Prostate gland (tissue), 2 donors: ENCODE measurements around the gene TGFB2. TPM values are rescaled to one million over a fixed set of nuclear protein-coding genes. Genes with fewer than 3 reads are reported as not detected.

Source experiments
- DNase-seq: peaks from one replicate; pipeline ENCODE4 v3.0.0-alpha.2; 2019; ENCODE audit warnings: low spot score
- H3K27ac ChIP-seq, 2 donors: fragments of 200-600 bp; sonication (generic); 2 replicates each; pipeline ENCODE4 v1.5.1; 2017 to 2019
- H3K27me3 ChIP-seq: fragments of 200-600 bp; sonication (generic); replicated peaks from 2 replicates; pipeline ENCODE4 v1.5.1; 2019; ENCODE audit not compliant: insufficient read depth
- H3K36me3 ChIP-seq, 2 donors: fragments of 200-600 bp; sonication (generic); 1 replicate in 1 of 2; 2 replicates in 1 of 2; pipeline versions ENCODE4 v1.5.1 to v1.8.1; 2017 to 2019
- H3K4me1 ChIP-seq: fragments of 200-600 bp; sonication (generic); replicated peaks from 2 replicates; pipeline ENCODE4 v1.5.1; 2019
- H3K4me3 ChIP-seq, 2 donors: fragments of 200-600 bp; sonication (generic); 2 replicates each; pipeline ENCODE4 v1.5.1; 2017 to 2019
- H3K9me3 ChIP-seq: fragments of 200-600 bp; sonication (generic); 2 replicates; pipeline ENCODE4 v1.5.1; 2017
- POLR2A ChIP-seq: fragments of 450-650 bp; IDR thresholded peaks from one replicate; pipeline ENCODE4 v1.6.1; 2016; ENCODE audit warnings: antibody characterized with exemption, mild to moderate bottlenecking
- POLR2AphosphoS5 ChIP-seq: sonication (generic); formaldehyde crosslinking; IDR thresholded peaks from one replicate; pipeline ENCODE4 v1.6.1; 2017; ENCODE audit warnings: antibody characterized with exemption
- WGBS: methylation state at CpG from one replicate; pipeline ENCODE4 v1.1.5; 2018; 5-methylcytosine and 5-hydroxymethylcytosine counted together
- intact Hi-C: fragments of 100-400 bp; cut with DNase I; formaldehyde crosslinking; loops from one replicate; pipeline ENCODE4 v1.14.2; 2022
- total RNA-seq, 2 donors: library from RNA; depleted of rRNA; stranded (reverse); fragments of >200 nt; gene quantifications; one replicate each; pipeline ENCODE4 v1.1.0, GENCODE V29; 2016
- TF ChIP-seq, protein P1 (sequence below), 4 experiments: fragments of 200-600 bp in 2 of 4; fragments of 450-650 bp in 2 of 4; sonication (generic) in 2 of 4; IDR thresholded peaks; 1 replicate in 3 of 4; 2 replicates in 1 of 4; pipeline ENCODE4 v1.5.1; 2016 to 2019; ENCODE audit warnings: antibody characterized with exemption in 4 of 4, mild to moderate bottlenecking in 2 of 4, moderate library complexity in 2 of 4

The TGFB2 gene
- total RNA-seq, 2 donors from 2014 or later = 7.8 to 9.6 TPM

DNA sequence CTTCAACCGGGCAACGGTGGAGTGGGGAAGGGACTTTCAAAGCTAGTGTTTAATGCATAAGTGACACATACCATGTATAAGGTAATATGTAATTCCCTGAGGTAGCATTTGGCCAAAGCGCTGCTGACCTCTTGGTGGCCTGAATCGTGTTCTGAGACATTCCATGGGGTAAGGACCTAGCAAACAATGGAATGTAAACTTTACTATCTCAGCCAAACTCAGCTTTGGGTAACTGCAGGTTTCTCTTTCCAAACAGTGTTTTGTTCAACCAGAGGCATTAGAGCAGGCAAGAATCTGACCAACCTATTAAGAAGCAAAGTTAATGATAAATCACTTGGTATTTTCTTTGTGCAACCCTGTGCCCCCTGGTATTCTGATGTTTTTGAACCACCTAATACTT is 22.0 kb downstream of the TGFB2 start:
- intact Hi-C loops = loop anchor here (10.0 kb wide), 1 partner anchor 448 kb away; no protein-coding TSS in a partner anchor
- no peaks in the 10 kb centered on the region for H3K9me3 ChIP-seq
- TF ChIP-seq, protein P1, sequence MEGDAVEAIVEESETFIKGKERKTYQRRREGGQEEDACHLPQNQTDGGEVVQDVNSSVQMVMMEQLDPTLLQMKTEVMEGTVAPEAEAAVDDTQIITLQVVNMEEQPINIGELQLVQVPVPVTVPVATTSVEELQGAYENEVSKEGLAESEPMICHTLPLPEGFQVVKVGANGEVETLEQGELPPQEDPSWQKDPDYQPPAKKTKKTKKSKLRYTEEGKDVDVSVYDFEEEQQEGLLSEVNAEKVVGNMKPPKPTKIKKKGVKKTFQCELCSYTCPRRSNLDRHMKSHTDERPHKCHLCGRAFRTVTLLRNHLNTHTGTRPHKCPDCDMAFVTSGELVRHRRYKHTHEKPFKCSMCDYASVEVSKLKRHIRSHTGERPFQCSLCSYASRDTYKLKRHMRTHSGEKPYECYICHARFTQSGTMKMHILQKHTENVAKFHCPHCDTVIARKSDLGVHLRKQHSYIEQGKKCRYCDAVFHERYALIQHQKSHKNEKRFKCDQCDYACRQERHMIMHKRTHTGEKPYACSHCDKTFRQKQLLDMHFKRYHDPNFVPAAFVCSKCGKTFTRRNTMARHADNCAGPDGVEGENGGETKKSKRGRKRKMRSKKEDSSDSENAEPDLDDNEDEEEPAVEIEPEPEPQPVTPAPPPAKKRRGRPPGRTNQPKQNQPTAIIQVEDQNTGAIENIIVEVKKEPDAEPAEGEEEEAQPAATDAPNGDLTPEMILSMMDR (IDR thresholded peaks at IDR 0.05) = no peak
- TF ChIP-seq POLR2A (no peak), POLR2AphosphoS5 (no peak)

DNA sequence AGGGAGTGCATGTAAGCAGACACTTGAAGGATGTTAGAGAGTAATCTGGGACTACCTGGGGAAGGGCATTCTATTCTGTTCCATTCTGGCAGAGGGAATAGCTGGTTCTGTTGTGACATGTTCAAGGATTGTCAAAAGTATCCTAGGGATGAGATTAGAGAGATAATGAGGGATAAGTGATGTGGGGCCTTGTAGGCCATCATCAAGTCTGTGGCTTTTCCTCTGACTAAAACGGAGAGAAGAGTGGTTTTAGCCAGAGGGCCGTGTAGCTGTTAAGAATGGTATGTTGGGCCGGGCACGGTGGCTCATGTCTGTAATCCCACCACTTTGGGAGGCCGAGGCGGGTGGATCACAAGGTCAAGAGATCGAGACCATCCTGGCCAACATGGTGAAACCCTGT is 23.6 kb downstream of the TGFB2 start:
- no peaks in the 10 kb centered on the region for H3K9me3 ChIP-seq
- no peaks in the 10 kb centered on the region for H3K4me1 ChIP-seq
- no peak overlapping the region for H3K27ac ChIP-seq
- no peaks in the 10 kb centered on the region for H3K27me3 ChIP-seq
- no peak for DNase-seq
- no peaks in the 10 kb centered on the region for H3K36me3 ChIP-seq
- intact Hi-C loops = loop anchor here (10.0 kb wide), 1 partner anchor 446 kb away; no protein-coding TSS in a partner anchor
- TF ChIP-seq, protein P1 (IDR thresholded peaks at IDR 0.05) = no peak
- TF ChIP-seq POLR2AphosphoS5 (no peak), POLR2A (no peak)
- no peak overlapping the region for H3K4me3 ChIP-seq
- WGBS = 92% methylated on average over 7 of the region's 7 CpGs

More for the DNA sequence above, 22.0 kb downstream of the TGFB2 start:
- H3K36me3 ChIP-seq = no peaks in the 10 kb centered on the region
- WGBS = 39% methylated on average over 4 of the region's 4 CpGs
- DNase-seq = no peak
- H3K4me3 ChIP-seq = no peak overlapping the region
- H3K27ac ChIP-seq = no peak overlapping the region
- H3K27me3 ChIP-seq = no peaks in the 10 kb centered on the region
- no peaks in the 10 kb centered on the region for H3K4me1 ChIP-seq

DNA sequence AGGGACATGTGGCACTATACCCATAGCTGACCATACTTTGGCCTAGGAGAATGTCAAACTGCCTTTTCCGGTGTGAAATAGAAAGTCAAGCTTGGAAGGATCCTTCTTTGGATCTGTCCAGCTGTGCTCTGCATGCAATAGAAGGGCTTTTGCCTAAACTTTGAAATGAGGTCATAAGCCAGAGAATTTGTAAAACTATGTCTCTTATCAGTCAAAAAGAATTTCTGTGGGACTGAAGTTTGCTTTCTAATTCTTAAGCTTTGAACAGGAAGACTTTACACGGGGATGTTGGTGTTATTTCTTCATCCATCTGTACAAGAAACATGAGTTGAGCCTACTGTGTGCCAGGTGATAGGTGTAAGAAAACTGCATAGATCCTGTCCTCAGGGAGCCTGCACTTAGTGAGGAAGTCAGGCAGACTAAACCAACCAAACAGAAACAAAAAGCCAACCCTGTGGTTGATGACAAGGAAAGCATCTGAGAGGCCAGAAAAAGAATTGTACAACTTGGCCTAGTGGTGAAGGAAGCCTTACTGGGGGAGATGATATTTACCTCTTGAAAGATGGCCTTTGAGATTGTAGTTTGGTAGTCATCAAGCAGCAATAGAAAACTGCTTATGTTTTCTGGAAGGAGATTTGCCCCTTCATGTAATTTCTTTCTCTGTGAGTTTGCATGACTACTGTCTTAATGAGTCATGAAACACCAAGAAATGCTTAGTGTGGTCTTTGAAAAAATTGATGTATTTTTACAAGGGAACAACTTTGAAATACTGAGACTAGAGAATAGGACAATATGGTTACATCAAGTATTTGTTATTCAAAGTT is 24.8 kb downstream of the TGFB2 start:
- H3K4me1 ChIP-seq = no peaks in the 10 kb centered on the region
- intact Hi-C loops = loop anchor here (10.0 kb wide), 1 partner anchor 445 kb away; no protein-coding TSS in a partner anchor
- 81% methylated on average over 2 of the region's 2 CpGs for WGBS

DNA sequence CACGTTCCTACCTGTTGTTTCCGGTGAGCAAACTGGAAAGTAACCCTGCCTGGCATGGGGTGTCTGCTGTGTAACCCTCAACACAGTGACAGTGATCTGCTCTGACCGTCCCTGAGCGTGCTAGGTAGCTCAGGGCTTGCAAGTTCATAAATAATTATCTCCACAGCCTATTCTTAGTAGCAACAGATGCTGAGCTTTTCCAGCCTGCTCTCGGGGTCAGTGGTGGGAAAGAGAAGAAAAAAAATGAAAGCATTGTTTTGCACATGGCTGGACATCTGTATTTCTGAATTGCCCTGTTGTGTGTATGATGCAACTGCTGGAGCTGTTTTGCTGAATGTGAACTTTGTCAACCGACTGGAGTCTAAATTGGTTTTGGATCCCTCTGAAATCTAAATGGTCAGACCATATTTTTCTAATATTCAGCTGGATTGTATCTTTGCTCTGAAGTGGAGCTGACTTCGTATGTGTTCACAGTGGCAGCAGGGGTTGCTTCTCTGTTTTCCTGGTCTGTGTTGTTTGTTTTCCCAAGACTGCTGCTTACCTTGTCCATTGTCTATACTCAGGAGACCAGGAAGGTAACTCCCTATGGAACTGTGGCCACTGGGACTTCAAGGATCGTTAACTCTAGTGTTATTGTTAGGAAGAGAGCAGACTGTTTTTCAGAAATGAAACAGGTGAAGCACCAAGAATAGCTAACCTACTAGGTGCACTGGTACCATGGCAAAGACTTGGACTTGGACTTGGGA is 27.0 kb downstream of the TGFB2 start:
- no peak overlapping the region for H3K27ac ChIP-seq
- H3K36me3 ChIP-seq = no peaks in the 10 kb centered on the region
- H3K4me1 ChIP-seq = no peaks in the 10 kb centered on the region
- H3K4me3 ChIP-seq = no peak overlapping the region
- no peak for TF ChIP-seq POLR2AphosphoS5
- no peak for TF ChIP-seq POLR2A
- TF ChIP-seq, protein P1 (IDR thresholded peaks at IDR 0.05) = no peak
- H3K9me3 ChIP-seq = no peaks in the 10 kb centered on the region
- DNase-seq = no peak
- no peaks in the 10 kb centered on the region for H3K27me3 ChIP-seq
- WGBS = 54% methylated on average over 8 of the region's 8 CpGs
- intact Hi-C loops = no loop called here

More for the DNA sequence above, 24.8 kb downstream of the TGFB2 start:
- Histone ChIP-seq H3K4me3 (no peak overlapping the region), H3K27ac (no peak overlapping the region), H3K27me3 (no peaks in the 10 kb centered on the region), H3K9me3 (no peaks in the 10 kb centered on the region), H3K36me3 (no peaks in the 10 kb centered on the region)
- TF ChIP-seq, protein P1 (IDR thresholded peaks at IDR 0.05) = no peak
- TF ChIP-seq POLR2AphosphoS5 (no peak), POLR2A (no peak)
- no peak for DNase-seq
